Left hindlimb (tissue), 1 donor: Measurements from ENCODE around the gene WEE2.
"Not testable (repeated sequence)": the region's sequence is repeated elsewhere in the genome, so short reads cannot be mapped to it uniquely, and the experiment has no call there.

Experiments used
- DNase-seq: peaks from one replicate; pipeline ENCODE4 v3.0.0-alpha.2; 2018

WEE2 gene

DNA sequence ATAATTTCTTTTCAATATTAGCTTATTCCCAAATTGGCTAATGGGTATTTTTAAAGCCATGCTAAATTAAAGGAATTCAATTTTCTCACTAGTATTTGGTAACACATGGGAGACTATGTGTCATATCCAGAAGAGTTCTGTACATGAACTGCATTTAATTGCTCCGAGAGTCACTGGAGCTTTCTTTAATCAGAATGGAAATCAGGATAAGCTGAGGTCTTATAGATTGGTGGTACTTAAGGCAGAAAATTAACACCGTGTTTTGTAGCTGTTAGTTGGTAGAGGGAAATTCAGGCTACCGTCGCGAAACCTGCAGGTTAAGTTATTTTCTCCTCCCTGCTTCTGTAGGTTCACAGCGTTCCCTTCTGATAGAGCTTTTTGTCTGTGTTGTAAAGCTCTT, at the start of gene WEE2:
Gene WEE2 (plus strand): TSS at position 3 of the 400 bp plus-strand sequence. CDS start 406 bp downstream, outside the sequence.
- no peak for DNase-seq

DNA sequence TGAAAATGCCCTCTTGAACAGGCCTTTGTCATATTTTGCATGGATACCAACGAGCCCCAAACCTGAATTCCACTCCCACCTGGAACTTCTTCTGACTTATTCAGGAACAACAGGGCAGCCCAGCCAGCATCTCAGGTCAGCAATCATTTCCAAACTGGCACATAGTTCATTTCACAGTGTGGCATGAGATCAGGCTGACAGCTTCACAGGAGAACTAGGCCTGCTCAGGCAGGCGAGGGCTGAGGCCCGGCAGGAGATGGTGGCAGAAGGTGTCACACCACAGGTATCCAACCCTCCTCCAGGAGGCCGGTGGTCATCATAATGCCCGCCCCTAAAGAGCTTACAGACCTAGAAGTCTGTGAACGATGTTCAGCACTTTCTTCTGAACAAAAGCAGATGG, 48.7 kb upstream of the WEE2 start:
- no peak for DNase-seq

GRCh38 chr7:141660259-141660658, 47.9 kb upstream of the WEE2 start:
- no peak for DNase-seq

- no peak for DNase-seq
Observed at GRCh38 chr7:141663081-141663849, 44.9 kb upstream of the WEE2 start.

GRCh38 chr7:141664450-141664849, 43.7 kb upstream of the WEE2 start:
- DNase-seq = no peak

DNA sequence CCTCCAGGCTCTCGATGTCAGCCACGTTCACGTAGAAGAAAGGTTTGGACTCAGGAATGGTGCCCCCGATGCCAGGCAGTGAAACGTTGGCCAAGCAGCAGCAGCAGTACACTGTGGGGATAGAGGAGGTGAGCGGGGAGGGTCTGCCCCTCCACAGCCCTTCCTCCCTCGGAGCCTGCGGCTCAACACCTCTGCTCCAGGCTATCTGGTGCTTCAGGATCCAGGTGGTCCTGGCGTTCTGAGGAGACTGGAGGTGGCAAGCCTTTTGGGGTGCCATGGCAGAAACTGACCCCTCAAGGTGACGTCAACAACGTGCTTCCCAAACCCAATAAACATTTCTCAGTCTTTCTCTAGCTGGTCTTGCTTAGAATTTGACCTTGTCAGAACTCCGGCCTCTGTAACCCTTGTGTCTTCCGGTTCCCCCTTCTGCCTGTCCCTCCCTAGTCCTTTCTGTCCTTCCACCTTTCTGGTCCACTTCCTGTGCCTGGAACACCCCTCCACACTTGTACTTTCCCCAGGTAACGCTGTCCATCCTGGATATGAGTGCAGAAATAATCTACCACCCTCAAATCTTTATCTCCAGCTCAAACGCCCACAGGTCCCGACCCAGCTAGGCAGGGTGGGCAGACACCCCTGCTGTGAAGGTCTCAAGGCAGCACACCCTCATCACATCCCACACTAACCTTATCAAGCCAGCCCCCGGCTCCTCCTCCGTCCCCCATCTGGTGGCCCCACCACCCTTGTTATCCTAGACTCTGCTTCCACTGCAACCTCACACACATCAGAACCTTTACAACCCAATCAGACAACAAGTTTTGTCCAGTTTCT, 42.7 kb upstream of the WEE2 start:
- no peak for DNase-seq

DNA sequence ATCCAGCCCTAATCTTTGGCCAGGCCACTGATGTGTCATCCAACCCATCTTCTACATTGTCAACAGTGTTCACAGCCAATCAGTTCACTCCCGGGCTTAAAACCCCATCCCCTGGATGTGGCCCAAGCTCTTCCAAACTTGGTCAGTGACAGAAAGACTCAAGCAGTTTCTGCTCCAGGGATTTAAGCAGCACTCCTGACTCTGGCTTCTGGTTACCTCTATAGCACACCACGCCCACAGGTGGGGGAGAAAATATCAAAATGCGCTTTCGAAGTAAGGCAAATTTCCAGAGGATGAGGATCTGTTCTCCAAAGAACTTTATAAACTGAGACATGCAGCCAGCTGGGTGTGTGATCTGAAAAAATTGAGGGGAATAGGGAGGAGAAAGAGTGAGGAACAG, 42.1 kb upstream of the WEE2 start:
- no peak for DNase-seq

DNA sequence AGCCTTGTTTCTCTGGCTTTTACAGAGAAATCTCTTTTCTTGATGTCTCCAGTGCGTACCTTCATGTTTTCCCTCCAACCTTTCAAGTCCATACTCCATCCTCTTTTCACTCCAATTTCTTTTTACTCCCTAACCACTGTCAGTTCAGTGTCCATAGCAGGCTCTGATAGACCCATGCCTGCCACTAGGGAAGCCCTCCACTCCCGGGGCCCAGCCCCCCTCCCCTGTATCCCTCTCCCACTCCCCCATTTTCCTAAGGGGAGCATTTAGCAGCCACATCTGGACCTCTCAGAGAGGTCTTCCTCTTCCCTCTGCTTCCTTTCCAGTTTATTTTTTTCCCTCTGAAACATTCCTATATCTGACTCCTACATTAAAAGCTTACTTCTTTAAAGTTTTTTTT, 39.3 kb upstream of the WEE2 start:
- DNase-seq = no peak

- DNase-seq = no peak
Observed at GRCh38 chr7:141671705-141672496, 36.3 kb upstream of the WEE2 start.

DNA sequence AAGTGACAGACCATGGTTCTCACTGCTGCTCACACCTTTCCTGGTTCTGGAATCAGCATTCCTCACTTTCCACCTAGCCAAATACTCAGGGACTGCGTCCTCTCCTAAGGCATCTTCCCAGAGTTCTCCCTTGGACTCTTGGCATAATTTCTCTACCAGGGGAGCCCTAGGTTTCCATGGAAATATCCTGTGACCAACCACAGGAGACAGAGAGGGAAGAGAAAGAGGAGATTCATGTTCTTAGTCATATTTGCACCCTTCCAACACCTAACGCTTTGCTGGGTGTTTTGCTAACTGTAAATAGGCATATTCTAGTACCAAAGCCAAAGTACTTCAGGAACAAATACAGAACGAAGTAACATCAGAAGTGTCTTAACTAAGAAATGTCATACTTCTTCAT, 34.8 kb upstream of the WEE2 start:
- DNase-seq = no peak

DNA sequence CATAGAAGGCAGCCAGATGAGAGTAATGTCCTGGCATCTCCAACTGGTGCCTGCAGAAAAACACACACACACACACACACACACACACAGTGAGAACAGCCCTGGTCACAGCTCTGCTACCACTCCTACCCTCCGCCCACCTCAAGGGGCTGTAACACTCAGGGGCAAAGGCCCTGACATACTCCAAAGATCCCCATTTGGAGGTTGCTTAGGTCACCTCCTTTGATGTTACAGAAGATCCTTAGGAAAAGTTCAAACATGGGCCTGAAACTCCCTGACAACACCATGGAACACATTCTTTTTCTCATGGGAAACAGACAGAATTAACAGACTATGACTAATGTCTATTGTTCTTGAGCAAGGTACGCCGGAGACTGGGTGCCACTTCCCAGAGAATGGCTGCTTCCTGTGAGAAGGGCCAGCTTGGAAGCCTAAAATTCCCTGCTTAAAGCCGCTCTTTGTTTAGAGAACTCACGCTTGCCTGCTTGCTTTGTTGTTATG, 33.9 kb upstream of the WEE2 start:
- DNase-seq = no peak

DNA sequence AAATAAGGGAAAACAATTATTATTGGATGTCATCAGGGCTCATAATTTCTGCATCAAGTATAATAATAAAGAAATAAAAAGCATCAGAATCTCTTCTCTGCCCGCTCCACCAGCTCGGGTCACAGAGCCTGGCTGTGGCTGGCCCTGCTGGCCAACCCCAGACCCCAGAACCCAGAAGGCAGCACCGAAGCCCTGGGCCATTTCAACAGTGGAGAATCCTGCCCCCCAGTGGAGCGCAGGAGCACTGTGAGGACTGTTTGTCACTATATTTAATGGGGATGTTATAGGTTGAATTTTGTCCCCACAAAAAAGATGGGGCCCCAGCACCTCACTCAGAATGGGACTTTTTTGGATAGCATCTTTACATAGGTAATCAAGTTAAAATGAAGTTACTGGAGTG, 33.5 kb upstream of the WEE2 start:
- no peak for DNase-seq

- DNase-seq = no peak
Observed at GRCh38 chr7:141675436-141676215, 32.5 kb upstream of the WEE2 start.

DNA sequence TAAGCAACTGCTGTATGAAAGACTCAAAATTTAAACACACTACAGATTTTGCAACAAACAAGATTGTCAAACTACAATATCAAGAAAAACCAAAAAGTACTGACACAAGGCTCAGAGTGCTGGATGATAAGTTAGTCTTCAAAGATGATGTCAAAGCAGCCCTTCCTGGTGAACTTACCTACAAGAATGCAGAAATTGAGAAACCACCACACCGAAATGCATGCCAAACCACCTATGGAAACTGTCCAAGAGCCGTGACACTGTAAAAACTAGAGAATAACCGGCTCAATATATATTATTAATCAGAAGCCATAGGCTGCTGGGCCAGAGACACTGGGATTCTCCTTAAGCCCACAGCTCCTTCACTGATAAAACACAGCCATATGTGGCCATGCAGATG, 31.5 kb upstream of the WEE2 start:
- no peak for DNase-seq

GRCh38 chr7:141679014-141679413, 29.1 kb upstream of the WEE2 start:
- no peak for DNase-seq

DNA sequence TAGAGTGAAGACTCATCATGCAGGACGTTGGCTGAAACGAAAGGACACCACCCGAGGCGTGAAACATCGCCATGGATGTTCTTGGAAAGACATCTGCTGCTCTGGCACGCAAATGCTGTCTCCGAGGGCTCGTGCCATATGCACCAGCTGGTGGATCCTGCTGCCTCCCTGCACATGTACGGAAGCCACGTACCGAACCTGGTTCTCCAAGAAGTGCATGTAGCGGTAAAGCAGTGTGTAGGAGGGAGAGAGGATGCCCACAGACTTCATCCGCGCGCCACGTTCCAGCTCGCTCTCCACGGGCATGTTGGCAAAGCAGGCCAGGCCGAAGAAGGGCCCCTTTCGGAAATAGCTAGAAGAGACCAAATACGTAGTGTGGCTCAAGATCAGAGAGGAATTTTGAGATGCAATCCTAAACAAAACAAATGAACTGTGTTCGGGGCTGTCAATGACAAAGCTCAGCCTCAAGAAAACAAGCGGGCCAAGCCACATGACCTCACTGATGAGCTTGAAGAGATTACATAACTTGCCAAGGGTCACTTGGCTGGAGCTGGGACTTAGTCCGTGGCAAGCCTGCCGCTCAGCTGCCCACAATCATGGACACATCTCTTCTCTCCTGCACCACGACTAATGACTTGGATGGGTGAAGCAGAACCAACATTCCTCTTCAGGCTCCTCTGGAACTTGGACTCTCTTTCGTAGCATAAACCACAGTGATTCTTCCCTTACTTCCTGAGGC, 22.7 kb upstream of the WEE2 start:
- DNase-seq = no peak

DNA sequence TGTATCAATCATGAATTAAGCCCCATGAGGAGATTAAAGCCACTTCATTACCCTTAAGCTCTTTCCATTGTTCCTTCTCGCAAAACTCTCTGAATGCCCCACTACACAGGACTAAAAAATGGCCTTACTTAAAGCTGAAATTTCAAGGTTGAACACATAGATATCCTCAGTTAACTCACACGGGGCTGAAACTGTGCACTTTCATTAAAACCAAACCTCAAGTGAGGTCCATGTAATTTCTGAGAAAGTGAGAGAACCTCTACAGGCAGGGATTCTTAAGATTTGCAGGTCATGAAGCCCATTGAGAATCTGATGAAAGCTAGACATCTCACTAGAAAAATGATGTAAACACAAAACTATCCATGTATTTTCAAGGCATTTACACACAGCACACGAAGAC, 22.1 kb upstream of the WEE2 start:
- DNase-seq = no peak

DNA sequence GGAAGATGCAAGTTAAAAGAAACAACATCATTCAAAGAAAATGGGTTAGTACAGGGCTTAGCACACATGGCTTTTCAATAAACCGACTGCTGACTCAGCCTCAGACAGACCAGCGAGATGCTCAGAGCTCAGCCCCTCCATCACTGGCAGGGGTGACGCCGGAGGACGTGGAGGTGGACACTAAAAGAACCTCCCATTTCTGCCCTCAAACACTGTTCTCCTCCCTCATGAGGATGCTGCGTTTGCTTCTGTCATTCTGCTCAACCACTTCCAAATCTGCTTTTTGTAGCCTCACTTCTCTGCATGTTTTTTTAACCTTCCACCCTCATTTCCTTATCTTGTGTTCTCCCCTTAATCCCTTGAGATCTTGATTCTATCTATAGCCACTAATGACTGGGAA, 21.5 kb upstream of the WEE2 start:
- no peak for DNase-seq

GRCh38 chr7:141688043-141688442, 20.1 kb upstream of the WEE2 start:
- DNase-seq = no peak

DNA sequence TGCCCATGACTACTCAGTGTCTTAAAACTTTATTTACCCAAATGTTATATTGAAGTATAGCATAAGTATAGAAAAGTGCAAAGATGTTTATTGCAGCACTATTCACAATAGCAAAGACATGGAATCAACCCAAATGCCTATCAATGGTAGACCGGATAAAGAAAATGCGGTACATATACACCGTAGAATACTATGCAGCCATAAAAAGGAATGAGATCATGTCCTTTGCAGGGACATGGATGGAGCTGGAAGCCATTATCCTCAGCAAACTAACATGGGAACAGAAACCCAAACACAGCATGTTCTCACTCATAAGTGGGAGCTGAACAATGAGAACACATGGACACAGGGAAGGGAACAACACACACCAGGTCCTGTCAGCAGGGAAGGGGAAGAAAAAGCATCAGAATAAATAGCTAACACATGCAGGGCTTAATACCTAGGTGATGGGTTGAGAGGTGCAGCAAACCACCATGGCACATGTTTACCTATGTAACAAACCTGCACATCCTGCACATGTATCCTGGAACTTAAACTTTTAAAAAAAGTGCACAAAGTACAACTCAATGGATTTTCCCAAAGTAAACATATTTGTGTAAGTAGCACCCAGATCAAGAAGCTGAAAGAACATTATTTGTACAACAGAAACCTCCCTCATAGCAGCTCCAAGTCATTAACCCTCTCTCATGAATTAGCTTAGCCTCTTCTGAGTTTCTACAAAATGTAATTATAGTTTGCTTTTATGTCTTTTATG, 18.9 kb upstream of the WEE2 start:
- not testable (repeated sequence) for DNase-seq

DNA sequence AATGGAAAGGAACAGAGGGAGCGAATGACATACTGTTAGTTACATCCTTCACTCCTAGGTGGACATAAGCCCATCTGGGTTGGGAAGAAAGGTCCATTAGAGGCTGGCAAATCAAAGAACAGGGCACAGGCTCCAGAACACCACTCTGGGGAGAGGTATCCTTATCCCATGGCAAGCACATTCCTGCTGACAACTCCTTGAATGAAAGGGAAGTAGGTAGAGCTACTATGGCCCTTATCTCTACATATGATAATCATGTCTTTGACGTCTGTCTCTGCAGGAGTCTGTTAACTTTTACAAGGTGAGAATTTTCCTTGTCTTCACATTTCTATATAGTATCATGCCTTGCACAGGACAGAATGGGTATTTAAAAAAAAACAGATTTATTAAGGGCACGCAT, 16.6 kb upstream of the WEE2 start:
- no peak for DNase-seq
